ENCODE data around the gene CLSTN1.

GRCh38 chr1:9680828-9681227 is 142.9 kb downstream of the CLSTN1 start:
- TF ChIP-seq MEF2A (IDR thresholded peaks at IDR 0.05; ENCODE audit: insufficient read depth, low read depth, low read length) (no peak), POLR2AphosphoS5 (IDR thresholded peaks at IDR 0.05; ENCODE audit: low read length) (no peak)
